ENCODE results near the gene NRAP. TPM values are rescaled to one million over a fixed set of nuclear protein-coding genes. Genes with fewer than 3 reads are reported as not detected.

NRAP gene
- total and polyA plus RNA-seq, 7 donors: 41.4 to 2,239 (median 1,429) TPM

- no peaks in the 10 kb centered on the region for H3K27me3 ChIP-seq (ENCODE audit: insufficient read depth in 3 of 3, low read length in 2 of 3)
- DNase-seq (no peak), ATAC-seq (no peak)
- H3K4me1 ChIP-seq: peaks cover 22% of the 10 kb centered on the region
- H3K4me3 ChIP-seq: no peak overlapping the region
- H3K27ac ChIP-seq: no peak overlapping the region
- WGBS, 3 donors: 86 to 97% (median 86%) methylated on average over 5 of the region's 5 CpGs
- H3K36me3 ChIP-seq (ENCODE audit: insufficient read depth in 1 of 2, low read depth in 1 of 2): no peaks in the 10 kb centered on the region
- TF ChIP-seq, protein P1, sequence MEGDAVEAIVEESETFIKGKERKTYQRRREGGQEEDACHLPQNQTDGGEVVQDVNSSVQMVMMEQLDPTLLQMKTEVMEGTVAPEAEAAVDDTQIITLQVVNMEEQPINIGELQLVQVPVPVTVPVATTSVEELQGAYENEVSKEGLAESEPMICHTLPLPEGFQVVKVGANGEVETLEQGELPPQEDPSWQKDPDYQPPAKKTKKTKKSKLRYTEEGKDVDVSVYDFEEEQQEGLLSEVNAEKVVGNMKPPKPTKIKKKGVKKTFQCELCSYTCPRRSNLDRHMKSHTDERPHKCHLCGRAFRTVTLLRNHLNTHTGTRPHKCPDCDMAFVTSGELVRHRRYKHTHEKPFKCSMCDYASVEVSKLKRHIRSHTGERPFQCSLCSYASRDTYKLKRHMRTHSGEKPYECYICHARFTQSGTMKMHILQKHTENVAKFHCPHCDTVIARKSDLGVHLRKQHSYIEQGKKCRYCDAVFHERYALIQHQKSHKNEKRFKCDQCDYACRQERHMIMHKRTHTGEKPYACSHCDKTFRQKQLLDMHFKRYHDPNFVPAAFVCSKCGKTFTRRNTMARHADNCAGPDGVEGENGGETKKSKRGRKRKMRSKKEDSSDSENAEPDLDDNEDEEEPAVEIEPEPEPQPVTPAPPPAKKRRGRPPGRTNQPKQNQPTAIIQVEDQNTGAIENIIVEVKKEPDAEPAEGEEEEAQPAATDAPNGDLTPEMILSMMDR (IDR thresholded peaks at IDR 0.05): no peak
- no peaks in the 10 kb centered on the region for H3K9me3 ChIP-seq
- intact Hi-C loops (cut with DNase I): loop anchor here in 1 of 2 donors (5.0 kb wide), 3 partner anchors 38 to 173 kb away; no protein-coding TSS in a partner anchor
Observed at GRCh38 chr10:113560071-113560470, 103.8 kb downstream of the NRAP start.

- Histone ChIP-seq H3K27me3 (ENCODE audit: insufficient read depth in 3 of 3, low read length in 2 of 3) (no peaks in the 10 kb centered on the region), H3K9me3 (no peaks in the 10 kb centered on the region), H3K4me1 (peaks cover 19% of the 10 kb centered on the region), H3K27ac (no peak overlapping the region), H3K4me3 (no peak overlapping the region), H3K36me3 (ENCODE audit: insufficient read depth in 1 of 2, low read depth in 1 of 2) (no peaks in the 10 kb centered on the region)
- no peak for ATAC-seq
- TF ChIP-seq, protein P1 (IDR thresholded peaks at IDR 0.05): no peak
- intact Hi-C loops (cut with DNase I): no loop called here
- no peak for DNase-seq
- 64 to 74% (median 68%) methylated on average over 9 of the region's 9 CpGs for WGBS, 3 donors
Observed at GRCh38 chr10:113557903-113558321, 105.9 kb downstream of the NRAP start.

GRCh38 chr10:113557424-113557862, 106.4 kb downstream of the NRAP start:
- no peak for ATAC-seq
- TF ChIP-seq, protein P1 (IDR thresholded peaks at IDR 0.05): no peak
- intact Hi-C loops (cut with DNase I): no loop called here
- H3K27ac ChIP-seq: no peak overlapping the region
- H3K9me3 ChIP-seq: no peaks in the 10 kb centered on the region
- no peak overlapping the region for H3K4me3 ChIP-seq
- no peak for DNase-seq
- 34 to 45% (median 42%) methylated on average over 9 of the region's 9 CpGs for WGBS, 3 donors
- H3K4me1 ChIP-seq: peaks cover 19% of the 10 kb centered on the region
- H3K27me3 ChIP-seq (ENCODE audit: insufficient read depth in 3 of 3, low read length in 2 of 3): no peaks in the 10 kb centered on the region
- H3K36me3 ChIP-seq (ENCODE audit: insufficient read depth in 1 of 2, low read depth in 1 of 2): no peaks in the 10 kb centered on the region

GRCh38 chr10:113555751-113556150, 108.1 kb downstream of the NRAP start:
- ATAC-seq (no peak), DNase-seq (no peak)
- Histone ChIP-seq H3K36me3 (ENCODE audit: insufficient read depth in 1 of 2, low read depth in 1 of 2) (no peaks in the 10 kb centered on the region), H3K27me3 (ENCODE audit: insufficient read depth in 3 of 3, low read length in 2 of 3) (no peaks in the 10 kb centered on the region), H3K4me1 (peaks cover 6% of the 10 kb centered on the region), H3K9me3 (no peaks in the 10 kb centered on the region), H3K4me3 (no peak overlapping the region), H3K27ac (no peak overlapping the region)
- intact Hi-C loops (cut with DNase I): no loop called here
- TF ChIP-seq, protein P1 (IDR thresholded peaks at IDR 0.05): no peak
- 100% methylated on average over 1 of the region's 1 CpG for whole genome bisulfite sequencing, 3 donors

DNA sequence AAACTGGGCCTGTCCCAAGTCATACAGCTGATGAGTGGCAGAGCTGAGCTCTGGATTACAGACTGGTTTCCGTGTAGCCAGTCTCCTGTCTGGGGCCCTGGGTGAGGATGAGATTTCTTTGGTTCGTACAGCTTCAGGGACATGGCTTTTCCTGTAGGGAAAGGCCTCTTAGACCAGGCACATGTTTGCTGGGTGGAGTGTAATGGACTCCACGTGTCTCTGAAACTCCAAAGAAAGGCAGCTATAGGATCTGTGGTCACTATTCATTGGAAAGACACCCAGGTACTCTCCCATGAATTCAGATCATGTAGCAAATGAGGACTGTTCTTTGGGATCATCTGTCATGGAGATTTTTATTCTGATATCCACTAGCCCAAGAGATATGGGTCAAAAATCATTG, 108.6 kb downstream of the NRAP start:
- H3K27me3 ChIP-seq (ENCODE audit: insufficient read depth in 3 of 3, low read length in 2 of 3): no peaks in the 10 kb centered on the region
- intact Hi-C loops (cut with DNase I): no loop called here
- TF ChIP-seq, protein P1 (IDR thresholded peaks at IDR 0.05): no peak
- H3K9me3 ChIP-seq: no peaks in the 10 kb centered on the region
- ATAC-seq (no peak), DNase-seq (no peak)
- no peaks in the 10 kb centered on the region for H3K36me3 ChIP-seq (ENCODE audit: insufficient read depth in 1 of 2, low read depth in 1 of 2)
- WGBS, 3 donors: 86 to 100% (median 95%) methylated on average over 3 of the region's 3 CpGs
- H3K4me1 ChIP-seq: peaks cover 6% of the 10 kb centered on the region
- H3K27ac ChIP-seq: no peak overlapping the region
- H3K4me3 ChIP-seq: no peak overlapping the region
